B cell (primary cell): ENCODE results near the gene ZDHHC22. TPM values are rescaled to one million over a fixed set of nuclear protein-coding genes. Genes with fewer than 3 reads are reported as not detected.

ENCODE experiments used
- ATAC-seq: fragments of 200-7000 bp; cut with Tn5 transposase; one replicate; pipeline ENCODE4 v1.10.0; 2021; ENCODE audit warnings: low read depth, mild to moderate bottlenecking, moderate number of reproducible peaks, moderate library complexity
- CTCF ChIA-PET: fragments of 350-600 bp; sonication (Branson Sonifier 250); formaldehyde crosslinking; loops from one replicate; lab custom pipeline; 2021; ENCODE audit warnings: antibody characterized with exemption, inconsistent platforms; lab: Charles Lee
- POLR2A ChIA-PET: fragments of 350-600 bp; sonication (Branson Sonifier 250); formaldehyde crosslinking; loops from one replicate; lab custom pipeline; 2021; ENCODE audit warnings: antibody characterized with exemption; lab: Charles Lee
- DNase-seq: peaks from one replicate; pipeline ENCODE4 v3.0.0; 2013
- H2AFZ ChIP-seq: 2 replicates; pipeline ENCODE4 v1.6.1; 2012; ENCODE audit warnings: mild to moderate bottlenecking, low read depth, low read length; ENCODE audit not compliant: insufficient read depth, poor library complexity, severe bottlenecking
- H3K27ac ChIP-seq, 2 donors: 1 replicate in 1 of 2; 2 replicates in 1 of 2; pipeline ENCODE4 v1.5.1; 2012 to 2013; ENCODE audit warnings: low read length in 2 of 2, mild to moderate bottlenecking in 2 of 2, moderate library complexity in 1 of 2
- H3K27me3 ChIP-seq, 4 experiments: fragments of 200-600 bp in 1 of 4; sonication (generic) in 1 of 4; replicated peaks in 1 of 4; 1 replicate in 2 of 4; 2 replicates in 2 of 4; pipeline versions ENCODE4 v1.6.1 to v1.7.0; 2013 to 2016; ENCODE audit warnings: low read length in 3 of 4, mild to moderate bottlenecking in 2 of 4, mixed read lengths in 1 of 4, moderate library complexity in 1 of 4; ENCODE audit not compliant: insufficient read depth in 4 of 4, control insufficient read depth in 3 of 4; ENCODE audit errors: control extremely low read depth in 1 of 4
- H3K36me3 ChIP-seq, 2 experiments: replicated peaks in 1 of 2; 1 replicate in 1 of 2; 2 replicates in 1 of 2; pipeline versions ENCODE4 v1.6.1 to v1.7.1; 2013; ENCODE audit warnings: low read length in 1 of 2; ENCODE audit not compliant: insufficient read depth in 2 of 2, control insufficient read depth in 1 of 2; ENCODE audit errors: control extremely low read depth in 1 of 2, extremely low read depth in 1 of 2
- H3K4me1 ChIP-seq, 2 donors: fragments of 200-600 bp in 1 of 2; sonication (generic) in 1 of 2; 1 replicate in 1 of 2; 2 replicates in 1 of 2; pipeline versions ENCODE4 v1.5.1 to v1.6.1; 2013 to 2017; ENCODE audit warnings: low read length in 2 of 2; ENCODE audit not compliant: control insufficient read depth in 2 of 2, insufficient read depth in 2 of 2
- H3K4me2 ChIP-seq: replicated peaks from 2 replicates; pipeline ENCODE3; 2012; ENCODE audit warnings: mild to moderate bottlenecking, low read depth, low read length; ENCODE audit not compliant: poor library complexity, severe bottlenecking
- H3K4me3 ChIP-seq, 5 experiments: fragments of 200-600 bp in 1 of 5; sonication (generic) in 1 of 5; 1 replicate in 3 of 5; 2 replicates in 2 of 5; pipeline versions ENCODE4 v1.5.1 to v1.7.0; 2011 to 2016; ENCODE audit warnings: low read length in 4 of 5, mild to moderate bottlenecking in 4 of 5, low read depth in 2 of 5, control low read depth in 1 of 5, moderate library complexity in 1 of 5; ENCODE audit not compliant: insufficient read depth in 1 of 5; ENCODE audit errors: control extremely low read depth in 1 of 5, extremely low read depth in 1 of 5
- H3K79me2 ChIP-seq: fragments of 200-600 bp; sonication (generic); one replicate; pipeline ENCODE4 v1.6.0; 2016; ENCODE audit warnings: low read length; ENCODE audit not compliant: control insufficient read depth, insufficient read depth
- H3K9ac ChIP-seq: fragments of 200-600 bp; sonication (generic); 2 replicates; pipeline ENCODE4 v1.6.1; 2017; ENCODE audit warnings: mild to moderate bottlenecking, low read length, moderate library complexity
- H3K9me3 ChIP-seq, 3 donors: one replicate each; pipeline versions ENCODE4 v1.6.1 to v1.7.1; 2013; ENCODE audit warnings: low read length in 2 of 3; ENCODE audit not compliant: control insufficient read depth in 2 of 3, insufficient read depth in 1 of 3; ENCODE audit errors: control extremely low read depth in 1 of 3
- H4K20me1 ChIP-seq: 2 replicates; pipeline ENCODE4 v1.6.0; 2012; ENCODE audit warnings: mild to moderate bottlenecking, low read length; ENCODE audit not compliant: insufficient read depth, control insufficient read depth, poor library complexity, severe bottlenecking
- H3K27ac Mint-ChIP-seq: one replicate; pipeline ENCODE4 v1.8.0; 2021; ENCODE audit warnings: mixed read lengths
- H3K27me3 Mint-ChIP-seq: one replicate; pipeline ENCODE4 v1.8.0; 2021; ENCODE audit warnings: mixed read lengths
- H3K4me1 Mint-ChIP-seq: one replicate; pipeline ENCODE4 v1.8.0; 2021; ENCODE audit warnings: mixed read lengths
- H3K4me3 Mint-ChIP-seq: one replicate; pipeline ENCODE4 v1.8.0; 2021; ENCODE audit warnings: mixed read lengths
- H3K9me3 Mint-ChIP-seq: one replicate; pipeline ENCODE4 v1.8.0; 2022; ENCODE audit warnings: mixed read lengths; ENCODE audit not compliant: insufficient read depth
- EZH2 ChIP-seq: IDR thresholded peaks from 2 replicates; pipeline ENCODE4 v1.6.1; 2012; ENCODE audit warnings: borderline replicate concordance, low read depth, mild to moderate bottlenecking, moderate library complexity, low read length; ENCODE audit not compliant: insufficient read depth, poor library complexity, severe bottlenecking
- WGBS: methylation state at CpG from one replicate; pipeline ENCODE4 v1.1.5; 2013; ENCODE audit warnings: missing lambda C conversion rate; ENCODE audit not compliant: insufficient coverage; 5-methylcytosine and 5-hydroxymethylcytosine counted together
- intact Hi-C: fragments of 100-400 bp; cut with micrococcal nuclease; formaldehyde crosslinking; loops from one replicate; pipeline ENCODE4 v1.10.0; 2022
- polyA plus RNA-seq: library from polyadenylated mRNA; depleted of rRNA; stranded (reverse); fragments of >200 nt; gene quantifications from 2 replicates; pipeline ENCODE4 v1.2.3, GENCODE V29; 2012
- total RNA-seq, 2 donors: library from RNA; stranded (reverse); fragments of 120-200 nt in 1 of 2; gene quantifications; 1 replicate in 1 of 2; 2 replicates in 1 of 2; pipeline versions ENCODE4 v1.2.3 to v1.2.4, GENCODE V29; 2013 to 2022
- TF ChIP-seq, protein P1 (sequence below): fragments of 200-600 bp; IDR thresholded peaks from one replicate; pipeline ENCODE4 v1.8.0; 2022; ENCODE audit warnings: antibody characterized with exemption, mild to moderate bottlenecking

ZDHHC22 gene
- total and polyA plus RNA-seq, 2 donors (not counting 1 experiment from before 2014, with no cell fraction given), result not detected

DNA sequence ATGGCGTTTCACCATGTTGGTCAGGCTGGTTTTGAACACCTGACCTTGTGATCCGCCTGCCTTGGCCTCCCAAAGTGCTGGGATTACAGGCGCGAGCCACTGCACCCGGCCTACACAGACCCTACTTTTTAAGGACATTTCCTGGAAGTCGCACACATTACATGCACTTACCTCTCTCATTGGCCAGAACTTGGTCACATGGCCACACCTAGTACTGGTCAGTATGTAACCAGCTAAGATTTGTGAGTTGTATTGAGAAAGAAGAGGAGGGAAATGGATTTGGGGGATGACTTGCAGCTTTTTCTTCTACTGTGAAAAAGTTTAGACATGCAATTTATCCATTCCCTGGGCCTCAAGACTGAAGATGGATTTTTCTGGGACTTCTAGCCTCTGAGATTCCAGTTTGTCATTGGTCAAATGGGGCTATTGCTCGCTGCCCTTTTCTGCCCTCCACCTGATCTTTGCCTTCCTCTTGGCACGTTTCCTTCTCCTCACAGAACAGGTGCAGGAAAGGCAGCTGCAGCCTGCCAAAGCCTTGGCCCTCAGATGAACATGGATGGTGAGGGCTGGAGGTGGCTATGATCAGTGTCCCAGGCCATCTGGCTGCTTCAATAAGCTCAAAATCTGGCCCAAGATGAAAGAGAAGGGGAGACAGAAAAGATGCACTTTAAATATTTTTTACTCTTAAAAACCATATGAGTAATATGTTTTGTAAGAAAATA lies 7.1 kb upstream of the ZDHHC22 start:
- Histone ChIP-seq H3K4me3 (no peak overlapping the region), H3K36me3 (no peaks in the 10 kb centered on the region), H3K27me3 (peaks cover 0 to 31% (median 11%) of the 10 kb centered on the region in 4 experiments), H3K9ac (no peak overlapping the region), H3K79me2 (no peaks in the 10 kb centered on the region), H3K27ac (no peak overlapping the region), H4K20me1 (no peaks in the 10 kb centered on the region), H3K9me3 (peaks cover 0 to 1% (median 0%) of the 10 kb centered on the region in 3 donors), H3K4me1 (no peaks in the 10 kb centered on the region), H3K4me2 (no peak overlapping the region), H2AFZ (no peak overlapping the region)
- ATAC-seq (no peak), DNase-seq (no peak)
- WGBS, result 79% methylated on average over 2 of the region's 8 CpGs
- no peaks in the 10 kb centered on the region for H3K4me1 Mint-ChIP-seq
- ChIA-PET CTCF (interaction anchor here (0.6 to 7.7 kb wide), 9 partner anchors 39 to 1417 kb away, joined by 3 to 108 read pairs (median 6); no protein-coding TSS in a partner anchor), POLR2A (interaction anchor here (0.6 kb wide), 1 partner anchor 281 kb away, joined by 3 read pairs; no protein-coding TSS in a partner anchor)
- TF ChIP-seq EZH2, result no peak
- TF ChIP-seq, protein P1, sequence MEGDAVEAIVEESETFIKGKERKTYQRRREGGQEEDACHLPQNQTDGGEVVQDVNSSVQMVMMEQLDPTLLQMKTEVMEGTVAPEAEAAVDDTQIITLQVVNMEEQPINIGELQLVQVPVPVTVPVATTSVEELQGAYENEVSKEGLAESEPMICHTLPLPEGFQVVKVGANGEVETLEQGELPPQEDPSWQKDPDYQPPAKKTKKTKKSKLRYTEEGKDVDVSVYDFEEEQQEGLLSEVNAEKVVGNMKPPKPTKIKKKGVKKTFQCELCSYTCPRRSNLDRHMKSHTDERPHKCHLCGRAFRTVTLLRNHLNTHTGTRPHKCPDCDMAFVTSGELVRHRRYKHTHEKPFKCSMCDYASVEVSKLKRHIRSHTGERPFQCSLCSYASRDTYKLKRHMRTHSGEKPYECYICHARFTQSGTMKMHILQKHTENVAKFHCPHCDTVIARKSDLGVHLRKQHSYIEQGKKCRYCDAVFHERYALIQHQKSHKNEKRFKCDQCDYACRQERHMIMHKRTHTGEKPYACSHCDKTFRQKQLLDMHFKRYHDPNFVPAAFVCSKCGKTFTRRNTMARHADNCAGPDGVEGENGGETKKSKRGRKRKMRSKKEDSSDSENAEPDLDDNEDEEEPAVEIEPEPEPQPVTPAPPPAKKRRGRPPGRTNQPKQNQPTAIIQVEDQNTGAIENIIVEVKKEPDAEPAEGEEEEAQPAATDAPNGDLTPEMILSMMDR, result no peak
- H3K27ac Mint-ChIP-seq, result no peak overlapping the region
- peaks cover 49% of the 10 kb centered on the region for H3K27me3 Mint-ChIP-seq
- intact Hi-C loops, result no loop called here
- no peaks in the 10 kb centered on the region for H3K9me3 Mint-ChIP-seq
- H3K4me3 Mint-ChIP-seq, result no peak overlapping the region
